ENCODE results near the gene TBC1D2B. TPM values are rescaled to one million over a fixed set of nuclear protein-coding genes. Genes with fewer than 3 reads are reported as not detected.

TBC1D2B gene
- total RNA-seq, 2 donors from 2014 or later, result 35.6 to 42.3 TPM

DNA sequence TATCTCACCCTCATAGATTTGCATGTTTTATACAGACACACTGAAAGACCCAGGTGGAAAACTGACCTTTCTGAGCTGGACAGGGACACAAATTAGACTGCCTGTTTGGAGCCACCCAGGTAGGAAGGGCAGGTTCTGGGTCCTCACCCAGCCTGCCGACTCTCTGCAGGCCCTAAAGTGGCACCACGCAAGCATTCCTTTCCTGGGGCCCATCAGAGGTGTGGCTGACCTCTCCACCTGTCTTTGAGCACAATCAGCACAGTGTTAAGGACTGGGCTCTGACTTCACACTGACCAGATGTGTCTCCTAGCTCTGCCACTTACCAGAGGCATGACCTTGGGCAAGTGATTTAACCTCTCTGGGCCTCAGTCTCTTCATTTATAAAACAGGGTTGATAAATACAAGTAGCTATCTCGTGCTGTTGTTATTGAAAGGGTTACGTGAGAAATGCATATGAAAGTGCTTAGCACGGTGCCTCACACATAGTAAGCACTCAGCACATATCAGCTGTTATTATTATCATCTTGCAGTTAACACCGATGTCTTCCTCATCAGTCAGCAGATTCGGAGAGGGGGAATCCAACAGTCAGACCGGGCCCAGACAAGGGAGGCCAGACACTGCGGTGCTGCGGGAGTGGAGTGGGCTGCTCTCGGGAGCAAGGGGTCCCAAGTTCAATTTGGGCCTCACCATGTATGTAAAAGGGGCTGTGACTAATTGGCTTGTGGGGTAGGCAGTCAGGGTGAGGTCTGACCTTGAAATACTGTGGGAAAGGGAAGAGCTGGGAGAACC, 2.0 kb upstream of the TBC1D2B start:
- H3K4me3 ChIP-seq, result no peak overlapping the region
- TF ChIP-seq, protein P1, sequence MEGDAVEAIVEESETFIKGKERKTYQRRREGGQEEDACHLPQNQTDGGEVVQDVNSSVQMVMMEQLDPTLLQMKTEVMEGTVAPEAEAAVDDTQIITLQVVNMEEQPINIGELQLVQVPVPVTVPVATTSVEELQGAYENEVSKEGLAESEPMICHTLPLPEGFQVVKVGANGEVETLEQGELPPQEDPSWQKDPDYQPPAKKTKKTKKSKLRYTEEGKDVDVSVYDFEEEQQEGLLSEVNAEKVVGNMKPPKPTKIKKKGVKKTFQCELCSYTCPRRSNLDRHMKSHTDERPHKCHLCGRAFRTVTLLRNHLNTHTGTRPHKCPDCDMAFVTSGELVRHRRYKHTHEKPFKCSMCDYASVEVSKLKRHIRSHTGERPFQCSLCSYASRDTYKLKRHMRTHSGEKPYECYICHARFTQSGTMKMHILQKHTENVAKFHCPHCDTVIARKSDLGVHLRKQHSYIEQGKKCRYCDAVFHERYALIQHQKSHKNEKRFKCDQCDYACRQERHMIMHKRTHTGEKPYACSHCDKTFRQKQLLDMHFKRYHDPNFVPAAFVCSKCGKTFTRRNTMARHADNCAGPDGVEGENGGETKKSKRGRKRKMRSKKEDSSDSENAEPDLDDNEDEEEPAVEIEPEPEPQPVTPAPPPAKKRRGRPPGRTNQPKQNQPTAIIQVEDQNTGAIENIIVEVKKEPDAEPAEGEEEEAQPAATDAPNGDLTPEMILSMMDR (IDR thresholded peaks at IDR 0.05), result no peak
- intact Hi-C loops (cut with DNase I), result no loop called here
- DNase-seq (peak in 1 of 4 donors; percentile 9), ATAC-seq (no peak)
- 83 to 96% methylated on average over 11 of the region's 11 CpGs for WGBS, 2 donors
- H3K4me1 ChIP-seq, result peaks cover 24% of the 10 kb centered on the region
- no peaks in the 10 kb centered on the region for H3K27me3 ChIP-seq
- H3K27ac ChIP-seq, result no peak overlapping the region
- H3K36me3 ChIP-seq (replicated peaks in 1 of 2; ENCODE audit: insufficient read depth in 1 of 2, low read depth in 2 of 2), result no peaks in the 10 kb centered on the region
- no peaks in the 10 kb centered on the region for H3K9me3 ChIP-seq

DNA sequence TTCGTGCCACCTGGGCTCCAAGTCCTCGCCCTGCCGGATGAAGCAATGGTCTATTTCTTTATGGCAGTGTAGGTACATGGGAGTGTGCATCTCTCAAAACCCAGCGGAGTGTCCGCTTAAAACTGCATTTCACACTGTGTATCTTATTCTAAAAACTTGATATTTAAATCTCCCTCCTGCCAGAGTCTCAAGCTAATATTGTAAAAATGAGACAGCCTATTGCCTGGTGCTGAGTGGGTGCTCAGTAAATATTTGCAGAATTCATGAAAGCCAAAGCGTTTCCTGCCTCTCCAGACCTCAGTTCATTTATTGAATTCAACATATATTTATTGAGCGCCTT, 330 bp upstream of the TBC1D2B start:
- Histone ChIP-seq H3K4me3 (peak overlapping the region in 1 of 2 donors; percentile 28), H3K27me3 (no peaks in the 10 kb centered on the region), H3K4me1 (peaks cover 35% of the 10 kb centered on the region), H3K36me3 (replicated peaks in 1 of 2; ENCODE audit: insufficient read depth in 1 of 2, low read depth in 2 of 2) (no peaks in the 10 kb centered on the region), H3K9me3 (no peaks in the 10 kb centered on the region), H3K27ac (peak overlapping the region; percentile 63 to 92 (median 92))
- ATAC-seq, result peak; percentile 1
- TF ChIP-seq, protein P1 (IDR thresholded peaks at IDR 0.05), result no peak
- TF ChIP-seq POLR2A (IDR thresholded peaks at IDR 0.05), result no peak
- 8 to 14% methylated on average over 4 to 7 of the region's 7 CpGs for WGBS, 2 donors
- DNase-seq, result no peak
- intact Hi-C loops (cut with DNase I), result no loop called here

DNA sequence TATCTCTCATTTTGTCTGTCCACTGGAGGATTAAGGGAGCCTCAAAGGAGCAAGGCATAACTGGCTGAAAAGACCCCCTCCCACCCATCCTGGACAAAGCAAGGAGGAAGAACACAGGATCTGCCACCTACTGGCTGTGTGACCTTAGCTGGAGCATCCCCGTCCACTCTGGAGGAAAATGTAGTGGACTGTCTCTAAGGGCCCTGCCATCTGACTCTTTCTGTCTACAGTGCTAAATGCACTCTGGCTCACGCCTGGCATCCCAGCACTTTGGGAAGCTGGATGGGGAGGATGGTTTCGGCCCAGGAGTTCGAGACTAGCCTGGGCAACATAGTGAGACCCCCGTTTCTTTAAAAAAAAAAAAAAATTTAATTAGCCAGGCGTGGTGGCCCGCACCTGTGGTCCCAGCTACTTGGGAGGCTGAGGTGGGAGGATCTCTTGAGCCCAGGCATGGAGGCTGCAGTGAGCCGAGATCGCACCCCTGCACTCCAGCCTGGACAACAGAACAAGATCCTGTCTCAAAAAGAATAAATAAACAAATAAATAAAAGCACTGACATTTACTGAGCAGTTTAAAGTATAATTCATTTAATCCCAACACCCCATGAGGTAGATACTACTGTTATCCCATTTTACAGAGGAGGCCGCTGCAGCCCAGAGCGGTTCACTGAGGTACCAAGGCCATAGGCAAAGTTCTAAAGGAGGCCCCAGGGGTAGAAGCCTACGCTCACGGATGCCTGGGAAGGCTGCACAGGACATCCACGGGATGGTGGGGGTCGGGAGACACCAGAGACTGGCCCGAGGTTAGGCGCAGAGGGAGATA, 1.1 kb downstream of the TBC1D2B start:
- H3K27ac ChIP-seq, result peak overlapping the region; percentile 91 to 92 (median 92)
- peak; percentile 15 for ATAC-seq
- H3K27me3 ChIP-seq, result no peaks in the 10 kb centered on the region
- WGBS, 2 donors, result 36 to 37% methylated on average over 17 of the region's 17 CpGs
- H3K4me3 ChIP-seq, result peak overlapping the region; percentile 20 to 41
- DNase-seq, result peak in 1 of 4 donors; percentile 24
- TF ChIP-seq POLR2A (IDR thresholded peaks at IDR 0.05), result no peak
- TF ChIP-seq, protein P1 (IDR thresholded peaks at IDR 0.05), result no peak
- intact Hi-C loops (cut with DNase I), result no loop called here
- peaks cover 48% of the 10 kb centered on the region for H3K4me1 ChIP-seq
- no peaks in the 10 kb centered on the region for H3K9me3 ChIP-seq
- no peaks in the 10 kb centered on the region for H3K36me3 ChIP-seq (replicated peaks in 1 of 2; ENCODE audit: insufficient read depth in 1 of 2, low read depth in 2 of 2)

DNA sequence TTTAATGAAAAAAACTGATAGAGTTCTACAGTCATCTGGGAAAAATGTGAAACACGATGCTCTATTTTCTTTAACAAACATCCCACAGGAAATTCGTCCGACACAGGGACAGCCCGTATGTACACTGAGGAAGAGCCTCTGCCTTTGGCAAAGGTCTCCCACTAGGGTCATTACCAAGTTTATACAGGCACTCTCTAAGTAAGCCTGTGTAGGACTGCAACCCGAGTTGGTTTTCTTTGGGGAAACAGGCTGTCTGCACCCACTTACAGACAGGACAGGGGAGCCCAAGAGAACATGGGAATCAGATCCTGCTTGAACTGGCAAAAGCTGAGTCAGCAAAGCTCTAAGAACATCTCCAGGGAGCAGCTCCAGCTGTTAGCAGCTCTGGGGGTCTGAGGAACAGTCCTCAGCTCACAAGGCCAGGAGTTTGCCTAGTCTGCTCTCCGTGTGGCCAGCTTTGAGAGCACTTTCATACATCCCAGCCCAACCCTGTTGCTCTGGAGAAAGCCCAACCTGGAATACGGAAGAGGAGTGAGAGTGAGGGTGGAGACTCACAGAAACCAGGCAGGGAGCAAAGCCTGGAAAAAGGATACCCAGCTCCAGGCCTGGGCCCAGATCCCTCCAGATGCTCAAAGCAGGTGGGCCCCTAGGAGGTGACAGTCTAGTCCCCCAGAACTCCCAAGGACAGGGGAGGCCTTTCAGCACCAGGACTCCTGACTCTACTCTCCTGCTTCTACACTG, 1.9 kb downstream of the TBC1D2B start:
- Histone ChIP-seq H3K27me3 (no peaks in the 10 kb centered on the region), H3K4me3 (peak overlapping the region in 1 of 2 donors; percentile 41), H3K36me3 (replicated peaks in 1 of 2; ENCODE audit: insufficient read depth in 1 of 2, low read depth in 2 of 2) (no peaks in the 10 kb centered on the region), H3K9me3 (no peaks in the 10 kb centered on the region), H3K4me1 (peaks cover 50% of the 10 kb centered on the region), H3K27ac (peak overlapping the region; percentile 82 to 92 (median 91))
- peak; percentile 37 to 66 (median 56) for TF ChIP-seq POLR2A (IDR thresholded peaks at IDR 0.05)
- TF ChIP-seq, protein P1 (IDR thresholded peaks at IDR 0.05), result peak in 2 of 7 experiments; percentile 1 to 4
- intact Hi-C loops (cut with DNase I), result no loop called here
- peak; percentile 69 to 85 (median 77) for DNase-seq
- WGBS, 2 donors, result 10% methylated on average over 7 of the region's 7 CpGs
- peak; percentile 79 for ATAC-seq

All from body of pancreas (tissue), 4 donors.